DMS53 treated with DMSO at 0.1 percent for 48 hours (cell line): Measurements from ENCODE around the gene SULT1C4.
"Not testable (repeated sequence)": the region's sequence is repeated elsewhere in the genome, so short reads cannot be mapped to it uniquely, and the experiment has no call there.

Source experiments
- DNase-seq: peaks from one replicate; lab custom pipeline; 2025; ENCODE audit not compliant: unreplicated experiment; lab: John Stamatoyannopoulos, UW

SULT1C4 gene

GRCh38 chr2:108412995-108413710, 35.4 kb downstream of the SULT1C4 start:
- no peak for DNase-seq

DNA sequence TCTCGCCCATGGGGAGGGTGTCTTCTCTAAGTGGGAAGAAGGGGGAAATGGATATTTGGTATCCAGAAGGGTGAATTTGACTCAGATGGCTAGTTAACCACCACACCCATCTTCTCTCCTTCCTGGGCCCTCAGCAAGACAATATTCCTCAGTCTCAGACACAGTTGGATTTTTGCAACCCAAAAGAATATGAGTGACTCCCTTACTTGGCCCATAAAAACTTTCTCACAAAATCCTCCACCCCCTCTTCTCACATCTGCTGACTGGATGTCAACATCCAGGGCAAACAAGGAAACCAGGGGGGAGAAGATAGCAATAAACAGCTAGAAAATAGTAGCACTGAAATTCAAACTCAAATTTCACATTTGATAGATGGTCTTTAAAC, 35.9 kb downstream of the SULT1C4 start:
- no peak for DNase-seq

DNA sequence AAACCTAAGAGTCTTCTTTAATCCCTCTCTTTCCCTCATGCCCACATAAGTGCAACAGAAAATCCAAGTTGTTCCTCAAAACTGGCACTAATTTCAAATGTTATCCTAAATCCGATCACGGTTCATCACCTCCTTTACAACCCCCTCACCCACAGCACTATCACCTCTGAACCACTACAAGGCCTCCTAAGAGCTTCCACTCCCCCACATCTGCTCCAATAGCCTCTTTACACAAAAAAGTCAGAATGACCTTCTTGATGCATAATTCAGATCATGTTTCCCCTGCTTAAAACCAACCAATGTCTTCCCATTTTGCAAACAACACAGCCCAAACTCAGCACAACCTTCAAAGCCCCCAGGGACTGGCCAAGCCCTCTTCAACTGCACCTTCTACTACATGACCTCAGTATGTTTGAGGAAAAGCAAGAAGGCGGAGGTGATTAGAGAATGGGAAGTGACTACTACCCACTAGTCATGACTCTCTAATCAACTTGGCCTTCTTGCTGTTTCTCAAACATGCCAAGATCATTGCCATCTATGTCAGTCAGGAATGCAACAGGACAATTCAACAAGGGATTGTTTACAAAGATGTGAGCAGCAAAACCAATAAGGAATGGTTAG, 36.6 kb downstream of the SULT1C4 start:
- no peak for DNase-seq

DNA sequence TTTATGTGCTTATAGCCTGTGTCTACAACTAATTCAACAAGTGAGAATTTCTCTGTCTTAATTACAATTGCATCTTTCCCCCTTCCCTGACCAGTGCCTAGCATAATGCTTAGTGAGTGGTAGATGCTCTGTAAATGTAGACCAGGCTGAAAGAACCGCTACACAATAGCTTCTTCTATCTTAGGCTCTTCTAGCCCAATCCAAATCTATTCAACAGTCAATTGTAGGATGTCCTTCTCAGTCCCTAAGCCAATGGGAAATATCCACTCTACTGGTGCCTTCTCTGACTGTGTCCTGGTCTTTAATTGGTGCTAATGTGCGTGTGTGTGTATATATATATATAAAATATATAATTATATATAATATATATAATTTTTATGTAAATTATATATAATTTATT, 37.2 kb downstream of the SULT1C4 start:
- DNase-seq: no peak

DNA sequence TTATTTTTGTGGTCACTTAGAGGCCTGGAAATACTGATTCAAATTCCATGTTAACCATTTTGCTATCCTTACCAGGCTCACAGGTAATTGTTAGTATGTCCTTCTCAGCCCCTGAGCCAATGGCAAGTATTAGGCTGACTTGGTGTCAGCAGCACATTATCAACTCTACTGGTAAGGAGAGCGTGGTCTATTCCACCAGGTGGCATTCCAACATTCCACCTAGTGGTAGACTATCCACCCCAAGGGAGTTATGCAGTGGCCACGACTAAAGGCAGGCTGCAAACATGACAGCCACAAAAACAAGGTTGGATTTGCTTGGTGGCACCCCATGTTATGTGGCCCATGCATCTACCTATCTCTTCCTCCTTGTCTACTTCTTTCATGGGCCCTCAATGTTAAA, 39.5 kb downstream of the SULT1C4 start:
- DNase-seq: no peak

GRCh38 chr2:108418416-108418815, 40.7 kb downstream of the SULT1C4 start:
- no peak for DNase-seq

- no peak for DNase-seq
These were observed 45.3 kb downstream of the SULT1C4 start for GRCh38 chr2:108423067-108423466.

GRCh38 chr2:108423502-108424251, 45.9 kb downstream of the SULT1C4 start:
- no peak for DNase-seq

DNA sequence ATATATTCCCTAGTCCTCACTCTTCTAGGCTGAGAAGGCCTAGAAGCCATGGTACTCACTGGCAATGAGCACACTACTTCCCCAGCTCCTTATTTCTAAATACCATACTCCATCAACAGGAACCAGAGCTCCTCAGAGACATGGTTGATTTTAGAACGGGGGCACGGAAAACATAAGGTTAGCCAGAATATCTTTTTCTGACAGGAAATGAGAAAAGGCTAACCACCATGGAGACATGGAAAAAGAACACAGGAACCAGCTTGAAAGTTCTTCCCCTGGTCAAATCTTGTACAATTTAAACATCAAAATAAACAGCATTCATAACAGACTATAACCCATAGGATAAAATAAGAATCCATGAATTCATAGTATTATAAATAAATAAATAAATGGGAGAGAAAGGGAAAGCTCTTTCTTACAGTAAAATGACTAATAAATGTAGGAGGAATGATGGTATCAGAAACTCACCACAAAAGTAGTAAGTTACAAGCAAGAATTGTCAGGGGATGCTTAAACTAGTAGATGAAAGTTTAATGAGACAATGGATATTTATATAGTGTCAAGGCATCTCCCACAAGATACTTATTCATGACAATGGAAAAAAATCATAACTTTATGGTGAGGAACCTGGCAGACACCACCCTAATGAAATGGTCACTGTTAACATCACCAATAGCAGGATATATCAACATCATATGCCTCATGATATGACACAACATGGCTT, 50.7 kb downstream of the SULT1C4 start:
- no peak for DNase-seq

- not testable (repeated sequence) for DNase-seq
These were observed 57.8 kb downstream of the SULT1C4 start for GRCh38 chr2:108435578-108435977.

DNA sequence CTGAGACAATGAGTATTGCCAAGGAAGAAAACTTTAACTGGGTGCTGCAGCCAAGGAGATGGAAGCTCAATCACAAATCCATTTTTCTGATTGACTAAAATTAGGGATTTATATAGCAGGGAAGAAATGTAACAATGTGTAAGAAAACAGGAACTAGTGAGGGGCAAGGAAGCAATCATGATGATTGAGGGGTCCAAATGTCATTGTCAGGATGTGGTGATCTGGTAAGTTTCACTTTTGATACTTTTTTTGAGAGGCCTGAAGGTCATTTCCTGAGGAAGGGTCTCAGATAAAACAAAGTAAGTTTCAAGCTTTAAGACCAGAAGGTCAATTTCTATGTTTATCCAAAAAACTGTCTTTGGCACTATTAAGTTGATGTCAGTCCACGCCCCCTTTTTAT, 59.2 kb downstream of the SULT1C4 start:
- DNase-seq: no peak
